Suppressor macrophage treated with lipopolysaccharide for 4 hours (primary cell): ENCODE data around the gene SORCS2.
"Not testable (repeated sequence)": the region's sequence is repeated elsewhere in the genome, so short reads cannot be mapped to it uniquely, and the experiment has no call there.

Source experiments
- DNase-seq: peaks from one replicate; pipeline ENCODE4 v3.0.0-alpha.2; 2020

The SORCS2 gene

DNA sequence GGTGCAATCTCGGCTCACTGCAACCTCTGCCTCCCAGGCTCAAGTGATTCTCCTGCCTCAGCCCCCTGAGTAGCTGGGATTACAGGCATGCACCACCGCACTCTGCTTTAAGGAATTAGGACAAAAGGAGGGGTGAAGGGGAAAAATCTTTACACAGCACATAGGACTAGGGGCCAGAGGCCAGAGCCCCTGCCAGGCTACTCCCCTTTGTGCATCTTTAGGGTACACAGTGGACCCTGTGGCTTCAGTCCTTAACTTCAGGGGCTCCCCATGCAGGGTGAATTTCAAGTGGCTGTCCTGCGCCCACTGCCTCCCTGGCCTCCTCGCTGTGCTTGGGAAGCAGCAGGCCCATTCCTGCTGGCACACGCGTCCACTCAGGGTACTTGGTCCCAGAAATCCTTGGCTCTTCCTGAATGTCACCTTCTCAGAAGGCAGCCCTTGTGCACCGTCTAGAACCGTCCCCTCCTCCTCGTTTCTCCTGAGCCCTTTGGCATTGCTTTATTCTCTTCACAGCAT lies 381.3 kb downstream of the SORCS2 start:
- DNase-seq = no peak

DNA sequence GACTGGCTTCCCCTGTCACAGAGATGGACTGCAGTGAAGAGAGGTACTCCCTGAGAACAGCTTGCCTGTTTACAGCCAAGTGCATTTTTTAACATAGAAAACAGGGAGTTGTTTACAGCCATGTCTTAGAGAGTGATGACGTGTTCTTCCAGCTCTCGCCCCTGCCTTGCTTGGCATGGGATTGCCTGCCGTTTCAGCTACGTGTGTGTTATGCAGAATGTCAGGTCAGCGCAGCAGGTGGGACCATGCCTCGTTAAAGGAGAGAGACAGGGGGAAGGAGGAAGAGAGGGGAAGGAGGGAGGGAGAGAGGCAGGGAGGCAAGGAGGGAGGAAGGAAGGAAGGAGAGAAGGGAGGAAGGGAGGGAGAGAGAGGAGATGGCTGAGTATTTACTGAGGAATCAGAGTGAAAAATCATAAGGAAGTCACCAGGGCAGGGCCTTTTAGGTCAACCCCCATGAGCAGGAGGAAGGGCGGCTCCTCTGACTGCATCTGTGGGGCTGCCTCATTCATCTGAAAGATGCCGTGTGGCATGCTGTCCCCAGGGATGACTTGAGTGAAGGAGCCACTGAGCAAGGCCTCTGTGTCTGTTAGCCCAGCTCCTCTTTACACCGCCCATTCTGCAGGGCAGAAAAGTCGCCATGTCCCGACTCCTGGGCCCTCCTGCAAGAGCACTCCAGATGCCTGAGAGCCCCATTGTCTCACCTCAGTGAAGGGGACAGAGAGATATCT lies 382.1 kb downstream of the SORCS2 start:
- DNase-seq = no peak

DNA sequence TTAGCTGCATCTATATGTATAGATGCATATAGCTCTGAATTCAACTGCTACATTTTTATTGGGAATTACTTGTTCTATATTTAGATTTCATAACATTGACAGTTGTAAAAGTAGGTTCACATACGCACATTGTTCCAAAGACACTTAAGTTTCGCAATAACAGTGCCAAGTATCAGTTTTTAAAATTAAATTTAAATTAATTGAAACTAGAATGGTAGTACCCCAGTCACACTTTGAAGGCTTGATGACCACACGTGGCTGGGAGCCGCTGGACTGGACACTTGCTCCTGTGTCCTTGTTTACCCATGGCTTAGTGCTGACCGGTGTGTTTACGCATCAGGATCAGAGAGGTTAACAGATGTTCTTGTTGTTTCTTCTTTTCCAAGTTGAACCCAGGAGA lies 383.1 kb downstream of the SORCS2 start:
- DNase-seq = no peak

DNA sequence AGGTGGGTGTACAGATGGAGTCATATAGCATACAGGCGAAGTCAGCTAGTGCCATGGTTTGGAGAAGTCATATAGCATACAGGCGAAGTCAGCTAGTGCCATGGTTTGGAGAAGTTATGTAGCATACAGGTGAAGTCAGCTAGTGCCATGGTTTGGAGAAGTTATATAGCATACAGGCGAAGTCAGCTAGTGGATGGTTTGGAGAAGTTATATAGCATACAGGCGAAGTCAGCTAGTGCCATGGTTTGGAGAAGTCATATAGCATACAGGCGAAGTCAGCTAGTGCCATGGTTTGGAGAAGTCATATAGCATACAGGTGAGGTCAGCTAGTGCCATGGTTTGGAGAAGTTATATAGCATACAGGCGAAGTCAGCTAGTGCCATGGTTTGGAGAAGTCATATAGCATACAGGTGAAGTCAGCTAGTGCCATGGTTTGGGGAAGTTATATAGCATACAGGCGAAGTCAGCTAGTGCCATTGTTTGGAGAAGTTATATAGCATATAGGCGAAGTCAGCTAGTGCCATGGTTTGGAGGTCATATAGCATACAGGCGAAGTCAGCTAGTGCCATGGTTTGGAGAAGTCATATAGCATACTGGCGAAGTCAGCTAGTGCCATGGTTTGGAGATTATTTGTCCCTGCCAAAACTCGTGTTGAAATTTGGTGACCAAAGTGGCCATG lies 385.2 kb downstream of the SORCS2 start:
- not testable (repeated sequence) for DNase-seq

DNA sequence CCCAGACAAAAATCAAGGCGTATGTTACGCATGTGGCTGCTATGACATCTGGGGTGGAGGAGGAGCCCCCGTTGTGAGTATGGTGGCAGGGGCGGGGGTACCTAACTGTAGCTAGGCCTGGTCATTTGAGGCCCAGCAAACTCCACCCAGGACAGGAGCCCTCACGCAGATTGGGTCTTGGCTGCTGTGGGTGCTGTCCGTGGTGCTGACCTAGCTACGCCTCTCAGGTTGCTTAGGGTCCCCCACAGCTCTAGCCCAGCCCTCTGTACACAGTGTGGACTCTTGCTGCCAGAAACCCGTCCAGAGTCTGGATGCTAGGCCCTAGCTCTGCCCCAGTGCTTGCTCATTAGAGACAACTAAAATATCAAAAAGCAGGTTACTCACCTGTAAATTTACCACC lies 389.1 kb downstream of the SORCS2 start:
- DNase-seq = no peak

DNA sequence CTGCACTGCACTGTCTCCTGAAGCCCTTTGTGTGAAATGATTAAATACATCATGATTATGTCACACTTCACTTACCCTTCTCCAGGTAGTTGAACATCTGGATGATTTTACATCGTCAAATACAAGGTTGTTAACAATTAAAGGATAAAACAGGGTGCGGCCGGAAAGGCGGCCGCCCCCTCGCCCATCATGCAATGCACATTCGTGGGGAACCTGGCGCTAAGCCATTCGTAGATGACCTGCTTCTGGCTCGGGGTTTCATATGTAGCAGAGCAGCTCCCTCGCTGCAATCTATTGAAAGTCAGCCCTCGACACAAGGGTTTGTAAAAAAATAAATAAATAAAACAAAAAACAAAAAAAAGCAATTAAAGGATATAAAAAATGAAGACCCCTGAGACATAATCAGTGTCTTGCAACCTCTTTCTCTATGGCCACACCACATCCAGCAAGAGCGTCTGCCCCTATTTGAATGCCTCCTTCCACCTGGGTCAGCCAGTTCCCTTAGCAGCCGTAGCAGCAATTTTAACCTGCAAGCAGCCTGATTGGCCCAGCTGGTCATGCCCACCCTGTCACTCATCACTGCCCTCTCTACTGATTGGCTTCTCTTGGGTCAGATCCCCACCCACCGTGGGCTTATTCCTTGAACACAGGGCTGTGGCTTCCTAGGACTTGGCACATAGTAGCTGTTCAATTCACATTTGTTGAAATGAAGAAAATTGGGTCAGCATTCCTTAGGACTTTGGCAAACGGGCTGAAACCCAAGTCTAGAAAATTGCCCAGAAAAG lies 390.2 kb downstream of the SORCS2 start:
- DNase-seq = no peak

DNA sequence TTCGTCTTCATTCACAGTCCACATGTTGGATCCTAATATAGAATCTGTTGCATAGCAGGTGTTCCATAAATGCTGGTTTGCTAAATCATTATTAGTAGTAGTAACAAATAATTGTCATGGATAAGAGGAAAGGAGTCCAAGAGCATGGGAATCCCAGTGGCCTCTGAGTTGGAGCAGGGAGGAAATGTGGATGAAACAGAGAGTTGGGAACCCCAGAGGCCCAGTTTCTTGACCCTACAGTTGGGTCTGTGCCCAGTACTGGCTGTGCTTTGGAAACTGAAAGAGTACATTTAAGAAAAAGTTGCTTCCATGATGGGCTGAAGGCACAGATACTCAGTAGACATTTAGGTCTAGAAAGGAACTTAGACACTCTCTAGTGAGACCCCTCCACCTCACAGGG lies 391.8 kb downstream of the SORCS2 start:
- DNase-seq = no peak

DNA sequence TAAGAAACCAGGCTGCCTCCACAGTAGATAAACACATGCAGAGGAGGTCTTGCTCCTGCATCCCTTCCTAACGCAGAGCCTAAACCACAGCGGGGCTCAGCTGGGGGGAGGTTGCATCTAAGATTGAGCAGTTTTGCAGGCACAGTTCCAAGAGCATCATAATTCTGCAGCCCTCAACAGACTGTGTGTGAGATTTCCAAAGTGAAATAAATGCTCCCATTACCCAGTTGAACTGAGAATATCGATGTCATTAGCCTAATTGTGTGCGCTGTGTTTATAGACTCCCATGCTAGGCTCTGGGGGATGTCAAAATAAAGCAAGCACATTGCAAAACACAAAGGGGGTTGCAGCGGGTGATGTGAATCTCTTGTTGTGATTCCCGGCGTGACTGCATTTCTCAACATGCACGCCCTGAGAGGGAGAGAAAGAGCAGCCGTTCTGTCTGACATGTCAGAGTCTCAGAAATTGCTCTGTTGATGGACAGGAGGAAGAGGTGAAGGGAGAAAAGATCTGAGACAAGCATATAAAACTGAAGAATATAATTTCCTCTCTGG lies 392.3 kb downstream of the SORCS2 start:
- DNase-seq = no peak

DNA sequence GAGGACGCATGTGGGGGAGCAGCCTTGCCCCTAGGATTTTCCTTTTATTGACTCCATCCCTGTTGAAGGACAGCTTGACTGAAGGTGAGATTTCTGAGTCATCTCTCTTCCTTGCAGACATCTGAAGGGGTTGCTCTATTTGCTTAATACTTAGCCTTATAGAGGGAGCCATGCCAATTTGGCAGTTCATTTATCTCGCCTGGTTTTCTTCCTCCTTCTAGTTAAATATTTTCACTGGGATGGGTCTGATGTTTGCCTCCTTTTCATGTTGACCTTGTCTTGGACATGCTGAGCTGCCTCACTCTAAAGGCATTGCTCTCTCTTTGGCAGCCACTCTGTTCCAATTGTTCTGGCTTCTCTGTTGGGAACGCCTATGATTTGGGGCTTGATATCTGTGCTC lies 393.4 kb downstream of the SORCS2 start:
- DNase-seq = no peak

DNA sequence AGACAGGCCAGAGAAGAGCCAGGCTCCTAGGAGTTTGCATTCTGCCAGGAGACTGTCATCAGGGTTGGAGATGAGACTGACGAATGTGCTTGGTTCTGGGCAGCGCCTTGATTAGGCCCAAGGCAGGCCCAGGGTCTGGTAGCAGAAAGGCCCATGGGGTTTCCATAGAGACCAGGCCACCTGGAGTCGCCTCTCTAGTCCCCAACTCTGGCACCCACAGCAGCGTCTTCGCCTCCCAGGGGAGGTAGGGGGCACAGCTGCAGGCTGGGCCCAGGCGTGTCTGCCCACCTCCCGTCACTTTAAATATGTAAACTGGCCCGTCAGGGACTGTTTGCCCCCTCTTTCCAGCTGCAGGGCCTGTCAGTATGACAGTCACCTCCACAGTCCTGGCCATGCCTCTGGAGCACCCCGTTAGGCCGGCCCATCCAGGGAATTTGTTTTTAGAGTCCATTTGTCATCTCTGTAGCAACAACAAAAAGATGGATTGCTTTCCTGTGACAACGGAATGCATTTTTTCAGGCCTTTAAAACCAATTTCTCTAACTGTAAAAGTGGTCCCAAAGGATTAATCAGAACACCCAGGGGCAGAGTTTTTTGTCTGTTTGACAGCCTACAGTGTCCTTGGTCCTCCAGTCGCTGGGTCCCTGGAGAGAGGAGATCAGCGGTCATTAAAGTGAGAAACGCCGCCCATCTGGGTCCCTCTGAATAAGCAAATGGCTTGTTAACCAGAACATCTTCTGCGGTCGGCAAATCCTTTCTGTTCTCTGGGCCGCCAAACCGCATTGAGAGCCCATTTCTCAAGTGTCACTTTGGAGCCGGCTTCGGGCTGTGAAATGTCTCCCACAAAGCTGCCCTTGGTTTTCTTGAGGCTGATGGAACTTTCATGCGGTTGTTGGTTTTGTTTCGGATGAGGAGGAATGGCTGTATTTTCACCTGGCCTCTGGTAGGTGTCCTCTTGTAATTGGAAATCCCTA lies 395.4 kb downstream of the SORCS2 start:
- DNase-seq = no peak

DNA sequence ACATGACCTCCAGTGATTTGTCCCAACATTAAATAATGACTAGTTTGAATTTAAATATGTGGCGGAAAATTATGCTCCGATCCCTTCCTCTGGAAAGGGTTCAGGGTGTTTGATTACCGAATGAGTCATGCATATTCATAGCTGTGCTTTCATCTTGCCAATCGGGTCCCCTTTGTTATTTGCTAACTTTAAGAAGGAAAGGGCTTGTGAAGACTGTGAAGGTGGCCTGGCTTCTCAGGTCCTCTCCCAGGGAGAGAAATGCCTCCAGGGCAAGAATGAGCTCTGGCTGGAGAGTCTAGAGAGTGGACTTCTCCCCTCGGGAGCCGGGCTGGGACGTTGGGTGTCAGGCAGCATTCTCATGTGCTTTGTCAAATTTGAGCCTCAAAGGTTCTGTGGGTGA lies 397.9 kb downstream of the SORCS2 start:
- DNase-seq = no peak

DNA sequence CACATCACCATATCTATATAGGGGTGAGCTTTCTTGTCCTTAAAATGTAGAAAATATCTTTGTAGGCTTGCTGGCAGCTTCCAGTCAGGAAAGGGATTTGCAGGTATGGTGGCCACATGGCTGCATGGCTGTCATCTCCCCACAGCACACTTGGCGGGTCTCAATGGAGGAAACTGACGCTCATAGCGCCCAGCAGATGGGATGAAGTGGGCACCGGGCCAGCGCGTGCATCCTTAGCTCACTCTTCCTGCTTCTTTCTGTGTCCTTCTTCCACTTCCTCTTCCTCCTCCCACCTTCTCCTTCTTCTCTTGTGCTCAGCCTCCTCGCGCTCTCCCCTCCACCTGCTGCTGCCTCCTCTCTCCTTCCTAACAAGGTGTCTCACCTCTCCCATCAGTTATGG lies 398.6 kb downstream of the SORCS2 start:
- no peak for DNase-seq

DNA sequence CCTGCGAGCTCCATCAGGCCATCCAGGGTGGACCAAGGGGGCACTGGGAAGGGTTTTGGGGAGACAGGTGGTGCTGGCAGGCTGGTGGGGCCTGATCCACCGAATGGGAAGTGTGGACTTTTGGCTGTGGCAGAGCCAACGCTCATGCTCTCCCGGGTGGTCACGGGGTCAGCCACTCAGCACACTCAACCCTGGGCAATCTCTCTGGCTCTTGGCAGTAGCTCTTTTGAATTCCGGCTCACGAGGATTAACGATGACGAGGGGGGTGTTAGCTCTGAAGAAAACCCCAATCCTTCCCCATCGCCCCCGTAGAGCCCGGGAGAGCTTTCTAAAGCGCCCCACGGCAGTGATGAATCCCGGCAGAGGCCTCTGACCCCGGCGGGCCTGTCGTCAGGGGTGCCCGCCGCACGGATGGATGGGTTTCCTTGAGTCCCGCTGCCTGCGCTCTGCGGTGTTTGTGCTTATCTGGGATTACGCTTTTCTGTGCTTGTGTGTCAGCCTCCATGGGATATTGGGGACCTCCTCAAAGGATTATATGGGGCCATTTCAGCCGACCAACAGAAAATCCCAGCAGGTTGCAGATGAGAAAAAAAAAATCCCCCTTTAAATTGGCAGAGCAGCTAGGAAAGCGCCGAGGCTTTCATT lies 399.2 kb downstream of the SORCS2 start:
- DNase-seq = no peak

DNA sequence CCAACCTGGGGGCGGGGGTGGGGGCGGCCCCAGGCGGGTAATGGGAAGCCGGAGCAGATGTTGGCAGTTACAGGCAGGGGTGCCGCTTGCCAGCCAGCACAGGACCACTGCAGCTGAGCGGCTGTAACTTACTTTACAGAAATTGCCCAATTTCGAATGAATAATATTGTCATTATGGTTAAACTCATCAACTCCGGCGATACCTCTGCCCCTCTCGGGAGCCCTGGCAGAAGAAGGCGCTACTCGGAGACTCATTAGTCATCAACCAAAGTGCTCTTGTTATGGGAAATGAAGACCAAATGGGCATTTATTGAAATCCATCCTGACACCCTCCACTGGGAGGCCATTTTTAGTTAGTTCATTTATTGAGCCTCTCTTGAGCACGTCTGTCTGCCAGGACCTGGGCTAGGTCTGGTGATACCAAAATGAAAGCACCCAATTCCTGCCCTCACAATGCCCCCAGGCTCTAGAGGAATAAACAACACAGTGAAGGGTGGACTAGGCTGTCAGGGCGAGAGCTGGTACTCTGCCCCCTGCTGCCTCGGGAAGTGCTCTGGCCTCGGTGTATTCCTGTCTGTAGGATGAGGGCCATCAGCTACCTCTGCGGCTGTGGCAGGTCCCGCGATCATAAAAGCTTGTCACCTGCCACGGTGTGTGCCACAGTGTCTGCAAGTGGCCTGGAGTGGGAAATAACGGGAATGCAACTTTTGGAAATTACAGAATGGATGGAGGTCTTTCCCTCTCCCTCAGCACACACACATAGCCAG lies 401.5 kb downstream of the SORCS2 start:
- DNase-seq = no peak

DNA sequence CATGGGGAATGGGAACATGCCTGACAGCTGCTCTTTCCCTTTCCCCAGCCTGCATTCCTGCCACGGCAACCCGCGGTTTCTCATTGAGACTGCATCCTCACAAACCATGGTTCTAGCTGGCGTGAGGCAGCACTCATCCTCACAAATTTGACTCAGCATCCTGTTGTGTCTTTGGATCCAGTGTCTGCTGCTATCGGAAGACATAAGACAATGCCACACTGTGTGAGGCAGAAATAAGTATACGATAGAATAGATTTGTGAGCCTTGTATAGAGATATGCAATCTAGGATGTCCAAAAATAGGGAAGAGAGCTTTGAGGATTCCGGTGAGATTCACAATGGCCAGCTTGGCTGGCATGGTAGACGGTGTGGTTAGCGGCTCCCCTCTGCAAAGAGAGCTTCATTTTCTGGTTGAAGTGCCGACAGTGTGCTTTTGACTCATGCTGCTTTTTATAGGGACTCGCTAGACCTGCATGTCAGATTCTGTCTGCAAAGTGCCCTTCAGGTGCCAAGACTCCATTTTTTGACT lies 403.7 kb downstream of the SORCS2 start:
- no peak for DNase-seq

DNA sequence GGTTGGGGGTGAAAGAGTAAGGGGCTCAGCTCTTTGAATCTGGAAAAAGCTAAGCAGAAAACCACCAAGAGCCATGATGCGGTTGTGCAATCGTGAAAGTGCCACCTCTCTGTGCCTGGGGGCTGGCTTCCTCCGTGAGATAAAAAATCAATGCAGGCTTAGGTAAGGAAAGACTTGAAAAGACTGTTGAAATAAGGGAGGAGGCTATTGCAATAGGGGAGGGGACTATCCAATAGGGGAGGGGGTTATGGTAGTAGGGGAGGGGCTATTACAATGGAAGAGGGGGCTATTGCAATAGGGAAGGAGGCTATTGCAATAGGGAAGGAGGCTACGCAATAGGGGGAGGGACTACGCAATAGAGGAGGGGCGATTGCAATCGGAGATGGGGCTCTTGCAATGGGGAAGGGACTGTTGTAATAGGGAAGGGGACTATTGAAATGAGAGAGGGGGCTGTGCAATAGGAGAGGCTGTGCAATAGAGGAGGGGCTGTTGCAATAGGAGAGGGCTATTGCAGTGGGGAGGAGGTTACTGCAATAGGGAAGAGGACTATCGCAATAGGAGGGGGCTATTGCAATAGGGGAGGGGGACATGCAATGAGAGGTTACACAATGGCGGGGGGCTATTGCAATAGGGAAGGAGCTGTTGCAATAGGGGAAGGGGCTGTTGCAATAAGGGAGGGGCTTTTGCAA lies 404.7 kb downstream of the SORCS2 start:
- no peak for DNase-seq

DNA sequence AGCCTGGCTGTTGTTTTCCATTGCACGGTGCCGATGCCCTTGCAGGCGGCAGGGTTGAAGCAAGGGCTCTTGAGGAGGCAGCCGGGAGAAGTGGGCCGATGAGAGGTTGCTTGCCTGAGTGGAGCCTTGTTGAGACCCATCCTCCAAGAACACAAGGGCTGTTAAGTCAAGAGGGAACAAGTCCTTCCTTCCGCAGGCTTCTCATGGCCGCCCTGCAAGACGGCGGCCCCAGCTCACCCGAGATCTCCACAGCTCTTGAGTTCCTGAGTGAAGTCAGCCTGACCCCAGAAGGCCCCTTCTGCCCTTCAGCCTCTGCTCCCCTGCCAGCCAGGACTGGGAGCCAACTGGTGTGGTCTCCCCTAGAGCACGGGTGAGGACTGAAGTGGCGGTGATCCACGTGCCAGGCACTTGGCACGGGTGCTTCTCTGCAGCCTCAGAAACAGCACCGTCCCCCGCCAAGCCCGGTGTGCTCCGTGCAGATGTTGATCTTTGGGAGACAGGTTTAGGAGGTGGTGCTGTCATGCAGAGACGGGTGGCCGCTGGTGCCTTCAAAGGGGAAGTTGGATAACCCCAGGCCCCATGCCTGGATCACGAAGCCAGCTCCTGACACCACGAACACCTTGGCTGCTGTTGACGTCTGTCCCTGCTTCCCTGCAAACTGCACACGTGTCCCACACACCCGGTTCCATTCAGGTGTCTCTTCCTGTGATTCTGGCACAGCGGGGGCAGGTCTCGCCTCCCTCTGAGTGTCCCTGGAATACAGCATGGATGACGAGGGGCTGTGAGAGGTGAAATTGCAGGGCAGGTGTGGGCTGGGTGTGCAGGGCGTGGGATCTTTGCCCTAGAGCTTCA lies 406.8 kb downstream of the SORCS2 start:
- no peak for DNase-seq

DNA sequence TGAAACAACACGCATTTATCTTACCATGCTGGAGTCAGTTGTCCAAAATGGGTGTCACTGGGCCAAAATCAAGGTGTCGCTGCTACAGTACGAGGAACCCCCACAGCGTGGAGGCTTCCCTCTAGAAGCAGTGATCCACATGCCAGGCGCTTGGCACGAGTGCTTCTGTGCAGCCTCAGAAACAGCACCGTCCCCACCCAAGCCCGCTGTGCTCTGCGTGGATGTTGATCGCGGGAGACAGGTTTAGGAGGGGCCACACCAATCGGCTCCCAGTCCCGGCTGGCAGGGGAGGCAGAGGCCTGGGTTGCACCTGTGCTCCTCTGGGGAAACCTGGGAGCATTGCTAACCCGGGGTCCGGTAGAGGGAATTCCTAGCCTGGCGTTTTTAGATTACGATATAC lies 407.9 kb downstream of the SORCS2 start:
- DNase-seq = no peak

DNA sequence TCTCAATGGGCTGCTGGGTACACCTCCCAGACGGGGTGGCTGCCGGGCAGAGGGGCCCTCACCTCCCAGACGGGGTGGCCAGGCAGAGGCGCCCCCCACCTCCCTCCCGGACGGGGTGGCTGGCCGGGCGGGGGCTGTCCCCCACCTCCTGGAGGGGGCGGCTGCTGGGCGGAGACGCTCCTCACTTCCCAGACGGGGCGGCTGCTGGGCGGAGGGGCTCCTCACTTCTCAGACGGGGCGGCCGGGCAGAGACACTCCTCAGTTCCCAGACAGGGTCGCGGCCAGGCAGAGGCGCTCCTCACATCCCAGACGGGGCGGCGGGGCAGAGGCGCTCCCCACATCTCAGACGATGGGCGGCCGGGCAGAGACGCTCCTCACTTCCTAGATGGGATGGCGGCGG lies 409.8 kb downstream of the SORCS2 start:
- not testable (repeated sequence) for DNase-seq
